Keratinocyte (primary cell): Measurements from ENCODE around the gene SAMD11. TPM values are rescaled to one million over a fixed set of nuclear protein-coding genes. Genes with fewer than 3 reads are reported as not detected.
A peak's percentile ranks its signal among the peaks of the same experiment; 100 is the strongest.

Experiments used
- DNase-seq: peaks from one replicate; pipeline ENCODE4 v3.0.0-alpha.2; 2011; ENCODE audit warnings: low read depth, missing footprints, low spot score
- FAIRE-seq: peaks from 2 replicates; lab custom pipeline; 2011; peaks lifted over from hg19 to GRCh38; lab: Jason Lieb, UNC
- H2AFZ ChIP-seq: 2 replicates; pipeline ENCODE4 v1.6.0; 2012; ENCODE audit warnings: low read length, control low read depth, inconsistent platforms; ENCODE audit not compliant: control insufficient read depth
- H3K27ac ChIP-seq: 2 replicates; pipeline ENCODE4 v1.5.1; 2011; ENCODE audit warnings: low read length; ENCODE audit not compliant: control insufficient read depth, insufficient read depth
- H3K27me3 ChIP-seq: 3 replicates; pipeline ENCODE4 v1.6.0; 2011; ENCODE audit warnings: low read length; ENCODE audit not compliant: control insufficient read depth, insufficient read depth; ENCODE audit errors: extremely low read depth
- H3K36me3 ChIP-seq, 2 experiments: 2 replicates in 1 of 2; 3 replicates in 1 of 2; pipeline ENCODE4 v1.5.1; 2011; ENCODE audit warnings: low read length in 2 of 2, mild to moderate bottlenecking in 1 of 2; ENCODE audit not compliant: control insufficient read depth in 2 of 2, insufficient read depth in 2 of 2; ENCODE audit errors: extremely low read depth in 1 of 2
- H3K4me1 ChIP-seq: 3 replicates; pipeline ENCODE4 v1.5.1; 2011; ENCODE audit warnings: low read length; ENCODE audit not compliant: control insufficient read depth, insufficient read depth; ENCODE audit errors: extremely low read depth
- H3K4me2 ChIP-seq: 3 replicates; pipeline ENCODE4 v1.6.0; 2011; ENCODE audit warnings: low read depth, low read length; ENCODE audit not compliant: control insufficient read depth, insufficient read depth; ENCODE audit errors: extremely low read depth
- H3K4me3 ChIP-seq, 3 experiments: fragments of 200-600 bp in 1 of 3; sonication (generic) in 1 of 3; 2 replicates in 2 of 3; 3 replicates in 1 of 3; pipeline ENCODE4 v1.5.1; 2011 to 2016; ENCODE audit warnings: low read length in 3 of 3, mild to moderate bottlenecking in 3 of 3, control low read depth in 2 of 3, inconsistent platforms in 1 of 3, low read depth in 1 of 3, mixed read lengths in 1 of 3, mixed run types in 1 of 3, moderate library complexity in 1 of 3; ENCODE audit not compliant: control insufficient read depth in 2 of 3, insufficient read depth in 2 of 3; ENCODE audit errors: extremely low read depth in 1 of 3
- H3K79me2 ChIP-seq: 2 replicates; pipeline ENCODE4 v1.6.0; 2012; ENCODE audit warnings: low read length; ENCODE audit not compliant: control insufficient read depth, insufficient read depth
- H3K9ac ChIP-seq: 3 replicates; pipeline ENCODE4 v1.6.0; 2011; ENCODE audit warnings: low read length; ENCODE audit not compliant: control insufficient read depth, insufficient read depth; ENCODE audit errors: extremely low read depth
- H3K9me1 ChIP-seq: 3 replicates; pipeline ENCODE4 v1.6.0; 2011; ENCODE audit warnings: low read length; ENCODE audit not compliant: control insufficient read depth, insufficient read depth; ENCODE audit errors: extremely low read depth
- H3K9me3 ChIP-seq: 2 replicates; pipeline ENCODE4 v1.5.1; 2012; ENCODE audit warnings: low read depth, low read length; ENCODE audit not compliant: control insufficient read depth
- H4K20me1 ChIP-seq: 3 replicates; pipeline ENCODE4 v1.6.0; 2011; ENCODE audit warnings: low read length; ENCODE audit not compliant: control insufficient read depth, insufficient read depth; ENCODE audit errors: extremely low read depth
- EZH2 ChIP-seq: IDR thresholded peaks from one replicate; pipeline ENCODE4 v1.6.1; 2012; ENCODE audit warnings: inconsistent platforms, mild to moderate bottlenecking, low read length, moderate library complexity
- dilution Hi-C: fragments of 300-500 bp; cut with MboI; formaldehyde crosslinking; loops from one replicate; pipeline ENCODE4 v1.7.0; 2020; ENCODE audit warnings: low sequenced_read_pairs; ENCODE audit not compliant: extremely low pct_ligation_motif_present
- polyA plus RNA-seq, 5 experiments: library from polyadenylated mRNA; depleted of rRNA in 3 of 5; stranded (reverse) in 3 of 5; stranded (forward) in 1 of 5; unstranded in 1 of 5; fragments of >200 nt; gene quantifications; 1 replicate in 1 of 5; 2 replicates in 3 of 5; 3 replicates in 1 of 5; pipeline versions ENCODE4 v1.2.1 to v1.2.3, GENCODE V29; 2011 to 2012; ENCODE audit warnings: missing spikeins in 2 of 5, low read depth in 1 of 5, low replicate concordance in 1 of 5
- TF ChIP-seq, protein P1 (sequence below), 3 experiments: IDR thresholded peaks in 1 of 3; conservative IDR thresholded peaks in 1 of 3; optimal IDR thresholded peaks in 1 of 3; 2 replicates in 2 of 3; 3 replicates in 1 of 3; pipeline versions ENCODE3 to v1.5.1; 2011; ENCODE audit warnings: low read length in 3 of 3, mild to moderate bottlenecking in 3 of 3, moderate library complexity in 2 of 3, control low read depth in 1 of 3, inconsistent platforms in 1 of 3; ENCODE audit not compliant: insufficient read depth in 2 of 3; ENCODE audit errors: extremely low read depth in 1 of 3

SAMD11 gene
- polyA plus RNA-seq, 1 donor (not counting 4 experiments of a cell fraction or from before 2014, with no cell fraction given): not detected

DNA sequence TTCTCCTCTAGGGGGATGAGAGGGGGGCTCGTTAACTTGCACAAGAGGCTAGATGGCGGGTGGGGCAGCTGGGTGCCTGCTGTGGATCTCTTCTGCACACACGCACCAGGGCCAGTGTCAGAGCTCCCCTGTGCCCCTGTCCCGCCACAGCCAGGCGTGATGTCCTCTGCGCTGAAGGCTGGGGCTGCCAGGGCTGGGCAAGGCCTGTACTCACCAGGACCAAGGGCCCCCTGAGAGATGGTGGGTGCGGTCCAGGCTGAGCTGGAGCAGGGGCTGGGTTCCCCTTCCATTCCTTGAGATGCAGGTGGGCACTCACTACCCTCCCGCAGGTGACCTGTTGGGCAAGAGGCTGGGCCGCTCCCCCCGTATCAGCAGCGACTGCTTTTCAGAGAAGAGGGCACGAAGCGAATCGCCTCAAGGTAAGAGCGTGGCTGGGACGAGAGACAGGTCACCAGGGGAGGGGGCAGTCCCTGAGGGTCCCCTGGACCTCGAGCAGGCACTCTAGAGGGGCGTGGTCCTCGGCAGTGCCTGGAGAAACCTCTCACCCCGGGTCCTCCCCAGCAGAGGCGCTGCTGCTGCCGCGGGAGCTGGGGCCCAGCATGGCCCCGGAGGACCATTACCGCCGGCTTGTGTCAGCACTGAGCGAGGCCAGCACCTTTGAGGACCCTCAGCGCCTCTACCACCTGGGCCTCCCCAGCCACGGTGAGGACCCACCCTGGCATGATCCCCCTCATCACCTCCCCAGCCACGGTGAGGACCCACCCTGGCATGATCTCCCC is 15.2 kb downstream of the SAMD11 start:
- TF ChIP-seq, protein P1, sequence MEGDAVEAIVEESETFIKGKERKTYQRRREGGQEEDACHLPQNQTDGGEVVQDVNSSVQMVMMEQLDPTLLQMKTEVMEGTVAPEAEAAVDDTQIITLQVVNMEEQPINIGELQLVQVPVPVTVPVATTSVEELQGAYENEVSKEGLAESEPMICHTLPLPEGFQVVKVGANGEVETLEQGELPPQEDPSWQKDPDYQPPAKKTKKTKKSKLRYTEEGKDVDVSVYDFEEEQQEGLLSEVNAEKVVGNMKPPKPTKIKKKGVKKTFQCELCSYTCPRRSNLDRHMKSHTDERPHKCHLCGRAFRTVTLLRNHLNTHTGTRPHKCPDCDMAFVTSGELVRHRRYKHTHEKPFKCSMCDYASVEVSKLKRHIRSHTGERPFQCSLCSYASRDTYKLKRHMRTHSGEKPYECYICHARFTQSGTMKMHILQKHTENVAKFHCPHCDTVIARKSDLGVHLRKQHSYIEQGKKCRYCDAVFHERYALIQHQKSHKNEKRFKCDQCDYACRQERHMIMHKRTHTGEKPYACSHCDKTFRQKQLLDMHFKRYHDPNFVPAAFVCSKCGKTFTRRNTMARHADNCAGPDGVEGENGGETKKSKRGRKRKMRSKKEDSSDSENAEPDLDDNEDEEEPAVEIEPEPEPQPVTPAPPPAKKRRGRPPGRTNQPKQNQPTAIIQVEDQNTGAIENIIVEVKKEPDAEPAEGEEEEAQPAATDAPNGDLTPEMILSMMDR (optimal IDR thresholded peaks at IDR 0.05 in 1 of 3, IDR thresholded peaks at IDR 0.05 in 1 of 3, conservative IDR thresholded peaks at IDR 0.05 in 1 of 3; ENCODE audit: extremely low read depth in 1 of 3, insufficient read depth in 2 of 3, low read length in 3 of 3): peak in 1 of 3 experiments; percentile 19
- TF ChIP-seq EZH2: no peak
- no peak for DNase-seq
- FAIRE-seq: no peak
- Histone ChIP-seq H3K9me1 (no peaks in the 10 kb centered on the region), H3K79me2 (no peaks in the 10 kb centered on the region), H3K27ac (no peak overlapping the region), H4K20me1 (no peaks in the 10 kb centered on the region), H3K4me3 (no peak overlapping the region), H3K27me3 (peaks cover 76% of the 10 kb centered on the region), H2AFZ (no peak overlapping the region), H3K9ac (no peak overlapping the region), H3K36me3 (no peaks in the 10 kb centered on the region), H3K4me1 (peaks cover 11% of the 10 kb centered on the region), H3K4me2 (no peak overlapping the region), H3K9me3 (no peaks in the 10 kb centered on the region)
- dilution Hi-C loops: no loop called here

- no peaks in the 10 kb centered on the region for H3K36me3 ChIP-seq
- dilution Hi-C loops: no loop called here
- DNase-seq: no peak
- H3K4me3 ChIP-seq: no peak overlapping the region
- peaks cover 76% of the 10 kb centered on the region for H3K27me3 ChIP-seq
- H3K9me3 ChIP-seq: no peaks in the 10 kb centered on the region
- H3K4me1 ChIP-seq: peaks cover 11% of the 10 kb centered on the region
- FAIRE-seq: no peak
- no peak overlapping the region for H3K27ac ChIP-seq
- TF ChIP-seq, protein P1 (optimal IDR thresholded peaks at IDR 0.05 in 1 of 3, IDR thresholded peaks at IDR 0.05 in 1 of 3, conservative IDR thresholded peaks at IDR 0.05 in 1 of 3; ENCODE audit: extremely low read depth in 1 of 3, insufficient read depth in 2 of 3, low read length in 3 of 3): no peak
- peak; percentile 63 for TF ChIP-seq EZH2
- no peak overlapping the region for H2AFZ ChIP-seq
- no peaks in the 10 kb centered on the region for H4K20me1 ChIP-seq
- H3K9me1 ChIP-seq: no peaks in the 10 kb centered on the region
- H3K79me2 ChIP-seq: no peaks in the 10 kb centered on the region
- no peak overlapping the region for H3K9ac ChIP-seq
- no peak overlapping the region for H3K4me2 ChIP-seq
Observed at GRCh38 chr1:939511-940106, 15.9 kb downstream of the SAMD11 start.
